Tibial nerve (tissue), 4 donors: ENCODE measurements around the gene DDX51. TPM values are rescaled to one million over a fixed set of nuclear protein-coding genes. Genes with fewer than 3 reads are reported as not detected.

Experiments
- DNase-seq, 2 donors: peaks; one replicate each; pipeline ENCODE4 v3.0.0-alpha.2; 2019; ENCODE audit warnings: low spot score in 2 of 2
- H3K27ac ChIP-seq, 4 donors: fragments of 200-600 bp; sonication (generic) in 3 of 4; one replicate each; pipeline ENCODE4 v1.5.1; 2017 to 2019; ENCODE audit warnings: mild to moderate bottlenecking in 1 of 4
- H3K27me3 ChIP-seq, 2 donors: fragments of 200-600 bp; sonication (generic) in 1 of 2; one replicate each; pipeline versions ENCODE4 v1.5.1 to v1.6.0; 2017 to 2019
- H3K36me3 ChIP-seq, 3 donors: fragments of 200-600 bp; sonication (generic); one replicate each; pipeline ENCODE4 v1.5.1; 2018 to 2019
- H3K4me1 ChIP-seq, 4 donors: fragments of 200-600 bp; sonication (generic) in 3 of 4; one replicate each; pipeline ENCODE4 v1.5.1; 2017 to 2019
- H3K4me3 ChIP-seq, 4 donors: fragments of 200-600 bp; sonication (generic) in 3 of 4; one replicate each; pipeline ENCODE4 v1.5.1; 2017 to 2019; ENCODE audit warnings: mild to moderate bottlenecking in 1 of 4, moderate library complexity in 1 of 4
- H3K9me3 ChIP-seq, 4 donors: fragments of 200-600 bp; sonication (generic) in 3 of 4; one replicate each; pipeline ENCODE4 v1.5.1; 2017 to 2019
- CTCF ChIP-seq, 5 experiments: fragments of 200-600 bp in 3 of 5; fragments of 450-650 bp in 2 of 5; sonication (generic) in 3 of 5; IDR thresholded peaks; one replicate each; pipeline ENCODE4 v1.5.1; 2016 to 2019; ENCODE audit warnings: antibody characterized with exemption in 5 of 5, mild to moderate bottlenecking in 3 of 5, moderate library complexity in 2 of 5
- EP300 ChIP-seq, 2 donors: sonication (generic); formaldehyde crosslinking; IDR thresholded peaks; one replicate each; pipeline ENCODE4 v1.6.1; 2017; ENCODE audit warnings: antibody characterized with exemption in 2 of 2, mild to moderate bottlenecking in 1 of 2
- POLR2A ChIP-seq, 2 donors: fragments of 450-650 bp; IDR thresholded peaks; one replicate each; pipeline ENCODE4 v1.6.1; 2017; ENCODE audit warnings: antibody characterized with exemption in 2 of 2, mild to moderate bottlenecking in 2 of 2, moderate library complexity in 2 of 2
- WGBS, 2 donors: methylation state at CpG; one replicate each; pipeline ENCODE4 v1.1.5; 2018; 5-methylcytosine and 5-hydroxymethylcytosine counted together
- total RNA-seq, 4 donors: library from RNA; depleted of rRNA; stranded (reverse); fragments of >200 nt; gene quantifications; one replicate each; pipeline ENCODE4 v1.1.0, GENCODE V29; 2016

The DDX51 gene
- total RNA-seq, 4 donors from 2014 or later, result 15.5 to 43.8 (median 28.7) TPM

- TF ChIP-seq EP300 (IDR thresholded peaks at IDR 0.05) (no peak), CTCF (IDR thresholded peaks at IDR 0.05) (no peak), POLR2A (IDR thresholded peaks at IDR 0.05) (no peak)
- Histone ChIP-seq H3K9me3 (no peaks in the 10 kb centered on the region), H3K4me1 (no peaks in the 10 kb centered on the region), H3K27me3 (no peaks in the 10 kb centered on the region), H3K36me3 (peaks cover 0 to 97% (median 0%) of the 10 kb centered on the region in 3 donors), H3K4me3 (no peak overlapping the region), H3K27ac (no peak overlapping the region)
- DNase-seq, result no peak
- 72 to 89% methylated on average over 18 to 21 of the region's 22 CpGs for WGBS, 2 donors
Observed at GRCh38 chr12:132118876-132119275, 25.2 kb downstream of the DDX51 start.

DNA sequence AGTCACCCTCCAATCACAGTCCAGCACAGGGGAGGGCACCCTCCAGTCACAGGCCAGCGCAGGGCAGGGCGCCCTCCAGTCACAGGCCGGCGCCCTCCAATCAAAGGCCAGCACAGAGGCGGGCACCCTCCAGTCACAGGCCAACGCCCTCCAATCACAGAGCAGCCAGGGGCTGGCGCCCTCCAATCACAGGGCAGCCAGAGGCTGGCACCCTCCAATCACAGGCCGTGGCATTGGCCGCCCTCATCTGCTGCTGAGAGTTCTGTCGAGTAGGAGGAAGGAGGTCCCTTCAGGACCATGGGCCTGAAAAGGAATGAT is 26.6 kb downstream of the DDX51 start:
- peaks cover 0 to 96% (median 0%) of the 10 kb centered on the region in 3 donors for H3K36me3 ChIP-seq

DNA sequence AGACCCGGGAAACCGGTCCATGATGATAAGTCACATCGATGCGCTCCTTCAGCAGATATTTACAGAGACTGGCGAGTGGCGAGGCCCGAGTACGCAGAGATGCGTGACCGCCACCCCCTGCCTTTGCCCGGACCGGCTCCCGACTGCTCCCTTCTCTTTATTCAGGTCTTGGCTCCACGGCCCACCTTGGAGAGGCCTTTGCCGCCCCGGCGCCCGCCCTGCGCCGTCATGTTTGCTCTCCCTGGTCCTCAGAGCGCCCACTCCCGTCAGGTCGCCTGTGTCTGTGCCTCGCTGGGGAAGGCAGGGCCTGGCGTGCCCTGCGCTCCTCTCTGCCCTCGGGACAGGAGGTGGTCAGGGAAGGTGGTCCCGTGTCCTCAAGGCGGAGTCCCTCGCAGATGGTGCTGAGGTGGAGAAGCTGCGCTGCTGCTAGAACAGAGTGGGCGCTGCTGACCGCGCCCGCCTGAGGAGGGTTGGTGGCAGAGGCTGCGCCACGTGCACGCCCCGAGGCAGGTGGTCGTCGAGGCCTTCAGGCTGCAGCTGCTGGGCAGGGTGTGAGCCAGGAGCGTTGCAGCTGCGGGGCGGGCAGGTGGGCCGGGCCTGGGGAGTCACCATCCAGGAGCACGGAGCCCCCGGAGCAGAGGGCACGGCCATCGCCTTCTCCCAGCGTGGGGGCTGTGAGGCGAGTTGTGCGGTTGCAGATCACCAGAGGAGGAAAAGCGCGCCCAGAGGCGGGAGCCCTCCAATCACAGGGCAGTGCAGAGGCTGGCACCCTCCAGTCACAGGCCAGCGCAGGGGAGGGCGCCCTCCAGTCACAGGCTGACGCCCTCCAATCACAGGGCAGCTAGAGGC is 27.2 kb downstream of the DDX51 start:
- Histone ChIP-seq H3K9me3 (no peaks in the 10 kb centered on the region), H3K27ac (no peak overlapping the region), H3K4me1 (no peaks in the 10 kb centered on the region), H3K27me3 (no peaks in the 10 kb centered on the region), H3K36me3 (peaks cover 0 to 92% (median 0%) of the 10 kb centered on the region in 3 donors), H3K4me3 (no peak overlapping the region)
- WGBS, 2 donors, result 96 to 97% methylated on average over 56 to 58 of the region's 58 CpGs
- no peak for DNase-seq
- TF ChIP-seq EP300 (IDR thresholded peaks at IDR 0.05) (no peak), CTCF (IDR thresholded peaks at IDR 0.05) (no peak), POLR2A (IDR thresholded peaks at IDR 0.05) (no peak)

More for the DNA sequence above, 26.6 kb downstream of the DDX51 start:
- no peak for DNase-seq
- Histone ChIP-seq H3K27me3 (no peaks in the 10 kb centered on the region), H3K4me3 (no peak overlapping the region), H3K4me1 (no peaks in the 10 kb centered on the region), H3K27ac (no peak overlapping the region), H3K9me3 (no peaks in the 10 kb centered on the region)
- 85 to 88% methylated on average over 5 to 10 of the region's 10 CpGs for WGBS, 2 donors
- TF ChIP-seq POLR2A (IDR thresholded peaks at IDR 0.05) (no peak), EP300 (IDR thresholded peaks at IDR 0.05) (no peak), CTCF (IDR thresholded peaks at IDR 0.05) (no peak)

DNA sequence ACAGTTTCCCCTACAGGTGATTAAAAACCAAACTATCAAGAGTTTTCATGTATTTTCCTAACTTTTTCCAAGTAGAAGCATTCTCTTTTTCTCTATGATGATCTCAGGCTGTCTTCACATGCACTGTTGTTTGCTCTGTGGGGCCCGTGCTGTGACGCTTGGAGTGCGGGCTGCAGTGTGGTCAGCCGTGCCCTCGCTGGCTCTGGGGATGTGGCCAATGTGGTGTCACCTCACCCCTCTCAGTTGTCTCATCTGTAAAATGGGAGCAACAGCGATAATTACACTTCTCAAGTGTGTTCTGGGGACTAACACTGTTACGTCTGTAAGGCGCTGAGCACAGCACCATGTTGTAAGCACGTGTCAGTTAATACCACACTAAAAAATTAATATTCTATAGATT is 28.6 kb downstream of the DDX51 start:
- peaks cover 0 to 92% (median 0%) of the 10 kb centered on the region in 3 donors for H3K36me3 ChIP-seq
- no peaks in the 10 kb centered on the region for H3K4me1 ChIP-seq
- DNase-seq, result no peak
- TF ChIP-seq EP300 (IDR thresholded peaks at IDR 0.05) (no peak), CTCF (IDR thresholded peaks at IDR 0.05) (no peak), POLR2A (IDR thresholded peaks at IDR 0.05) (no peak)
- H3K9me3 ChIP-seq, result no peaks in the 10 kb centered on the region
- no peaks in the 10 kb centered on the region for H3K27me3 ChIP-seq
- H3K27ac ChIP-seq, result no peak overlapping the region
- H3K4me3 ChIP-seq, result no peak overlapping the region
- 86 to 96% methylated on average over 9 of the region's 9 CpGs for WGBS, 2 donors

DNA sequence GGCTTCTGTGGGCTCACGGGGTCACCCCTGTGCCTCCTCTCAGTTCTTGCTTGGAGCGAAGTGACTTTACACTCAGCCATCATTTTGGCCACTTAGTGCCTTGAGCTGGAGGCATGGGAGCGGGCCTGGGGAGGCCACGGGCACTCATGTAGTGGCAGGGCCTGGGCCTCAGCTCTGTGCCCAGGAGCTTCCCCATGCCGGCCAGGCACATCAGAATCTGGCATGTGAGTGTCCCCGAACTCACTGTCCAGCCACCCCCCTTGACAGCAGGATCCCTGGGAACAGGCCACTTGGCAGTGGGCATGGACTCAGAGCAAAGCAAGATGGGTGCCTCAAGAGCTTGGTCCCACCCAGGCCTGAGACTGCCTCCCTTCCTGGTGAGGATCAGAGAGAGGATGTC is 29.5 kb downstream of the DDX51 start:
- no peak overlapping the region for H3K4me3 ChIP-seq
- DNase-seq, result no peak
- TF ChIP-seq POLR2A (IDR thresholded peaks at IDR 0.05), result no peak
- no peak for TF ChIP-seq EP300 (IDR thresholded peaks at IDR 0.05)
- TF ChIP-seq CTCF (IDR thresholded peaks at IDR 0.05), result no peak
- WGBS, 2 donors, result 97 to 98% methylated on average over 6 of the region's 6 CpGs
- no peaks in the 10 kb centered on the region for H3K9me3 ChIP-seq
- H3K27me3 ChIP-seq, result no peaks in the 10 kb centered on the region
- no peaks in the 10 kb centered on the region for H3K4me1 ChIP-seq
- H3K27ac ChIP-seq, result no peak overlapping the region
- peaks cover 0 to 92% (median 0%) of the 10 kb centered on the region in 3 donors for H3K36me3 ChIP-seq
